Stimulated activated CD8-positive, alpha-beta memory T cell treated with anti-CD3 and anti-CD28 coated beads, Interleukin-4, amount 100 ng/mL, for 48 hours (primary cell): Measurements from ENCODE around the gene ODAPH.
"Not testable (repeated sequence)": the region's sequence is repeated elsewhere in the genome, so short reads cannot be mapped to it uniquely, and the experiment has no call there.

Experiments
- DNase-seq: peaks from one replicate; pipeline ENCODE4 v3.0.0-alpha.2; 2020

ODAPH gene

GRCh38 chr4:75555294-75556164, at the start of gene ODAPH:
Gene ODAPH, plus strand, starts transcription at chr4:75556066. Its CDS starts 17 bp downstream, at chr4:75556083.
- DNase-seq: peak; percentile 40

- not testable (repeated sequence) for DNase-seq
Measured at GRCh38 chr4:75509592-75509991, 46.3 kb upstream of the ODAPH start.

- DNase-seq: no peak
Measured at GRCh38 chr4:75511841-75512240, 44.0 kb upstream of the ODAPH start.

- no peak for DNase-seq
Measured at GRCh38 chr4:75512386-75513211, 43.3 kb upstream of the ODAPH start.

GRCh38 chr4:75513526-75514130, 42.2 kb upstream of the ODAPH start:
- peak; percentile 29 for DNase-seq

- peak; percentile 95 for DNase-seq
Measured at GRCh38 chr4:75514131-75514948, 41.5 kb upstream of the ODAPH start, which contains the start of the genes RCHY1 and THAP6. Gene RCHY1, minus strand, starts transcription at chr4:75514403. Its CDS starts 117 bp downstream, at chr4:75514286. Gene THAP6, plus strand, starts transcription at chr4:75514473. Its CDS starts 980 bp downstream, at chr4:75515453.

GRCh38 chr4:75514949-75515612, 40.8 kb upstream of the ODAPH start:
- DNase-seq: peak; percentile 31

GRCh38 chr4:75516144-75516543, 39.7 kb upstream of the ODAPH start:
- no peak for DNase-seq

GRCh38 chr4:75519452-75519851, 36.4 kb upstream of the ODAPH start:
- DNase-seq: not testable (repeated sequence)

- no peak for DNase-seq
Measured at GRCh38 chr4:75525086-75525485, 30.8 kb upstream of the ODAPH start.

- no peak for DNase-seq
Measured at GRCh38 chr4:75525910-75526309, 30.0 kb upstream of the ODAPH start.

- DNase-seq: no peak
Measured at GRCh38 chr4:75527482-75527881, 28.4 kb upstream of the ODAPH start.

GRCh38 chr4:75530556-75531322, 25.1 kb upstream of the ODAPH start:
- DNase-seq: no peak

GRCh38 chr4:75531536-75532143, 24.2 kb upstream of the ODAPH start:
- DNase-seq: not testable (repeated sequence)

GRCh38 chr4:75533339-75533887, 22.5 kb upstream of the ODAPH start:
- DNase-seq: not testable (repeated sequence)

- not testable (repeated sequence) for DNase-seq
Measured at GRCh38 chr4:75533926-75534325, 21.9 kb upstream of the ODAPH start.

- DNase-seq: not testable (repeated sequence)
Measured at GRCh38 chr4:75537308-75537707, 18.6 kb upstream of the ODAPH start.

- no peak for DNase-seq
Measured at GRCh38 chr4:75542824-75543223, 13.0 kb upstream of the ODAPH start.

GRCh38 chr4:75544220-75544619, 11.6 kb upstream of the ODAPH start:
- not testable (repeated sequence) for DNase-seq

- DNase-seq: no peak
Measured at GRCh38 chr4:75544870-75545269, 11.0 kb upstream of the ODAPH start.
